Measurements from ENCODE around the gene PCNX2.

The PCNX2 gene

GRCh38 chr1:232965912-232966217 is 329.7 kb downstream of the PCNX2 start:
- no peak for DNase-seq (ENCODE audit: low read depth, low spot score)

GRCh38 chr1:232965124-232965911 is 330.2 kb downstream of the PCNX2 start:
- DNase-seq (ENCODE audit: low read depth, low spot score): no peak

GRCh38 chr1:232964601-232965000 is 330.9 kb downstream of the PCNX2 start:
- no peak for DNase-seq (ENCODE audit: low read depth, low spot score)

- no peak for DNase-seq (ENCODE audit: low read depth, low spot score)
Observed at GRCh38 chr1:232962761-232963745, 332.5 kb downstream of the PCNX2 start.

- DNase-seq (ENCODE audit: low read depth, low spot score): no peak
Observed at GRCh38 chr1:232958067-232958466, 337.5 kb downstream of the PCNX2 start.

- DNase-seq (ENCODE audit: low read depth, low spot score): no peak
Observed at GRCh38 chr1:232956081-232956480, 339.4 kb downstream of the PCNX2 start.

- DNase-seq (ENCODE audit: low read depth, low spot score): no peak
Observed at GRCh38 chr1:232954594-232955365, 340.7 kb downstream of the PCNX2 start.

- peak; percentile 85 for DNase-seq (ENCODE audit: low read depth, low spot score)
Observed at GRCh38 chr1:232952514-232953499, 342.7 kb downstream of the PCNX2 start.

- DNase-seq (ENCODE audit: low read depth, low spot score): no peak
Observed at GRCh38 chr1:232951605-232952004, 343.9 kb downstream of the PCNX2 start.

- peak; percentile 42 for DNase-seq (ENCODE audit: low read depth, low spot score)
Observed at GRCh38 chr1:232951180-232951579, 344.3 kb downstream of the PCNX2 start.

- DNase-seq (ENCODE audit: low read depth, low spot score): peak; percentile 98
Observed at GRCh38 chr1:232950197-232951176, 345.0 kb downstream of the PCNX2 start, which contains the start of gene NTPCR. NTPCR (plus strand) TSS chr1:232950611; CDS start chr1:232950711, 100 bp downstream.

- no peak for DNase-seq (ENCODE audit: low read depth, low spot score)
Observed at GRCh38 chr1:232949636-232950196, 345.8 kb downstream of the PCNX2 start.

- DNase-seq (ENCODE audit: low read depth, low spot score): no peak
Observed at GRCh38 chr1:232944347-232944746, 351.2 kb downstream of the PCNX2 start.

- no peak for DNase-seq (ENCODE audit: low read depth, low spot score)
Observed at GRCh38 chr1:232943679-232944252, 351.8 kb downstream of the PCNX2 start.

GRCh38 chr1:232942413-232943294 is 352.9 kb downstream of the PCNX2 start:
- no peak for DNase-seq (ENCODE audit: low read depth, low spot score)

GRCh38 chr1:232940262-232940661 is 355.3 kb downstream of the PCNX2 start:
- no peak for DNase-seq (ENCODE audit: low read depth, low spot score)

GRCh38 chr1:232939748-232940147 is 355.8 kb downstream of the PCNX2 start:
- no peak for DNase-seq (ENCODE audit: low read depth, low spot score)

GRCh38 chr1:232938926-232939325 is 356.6 kb downstream of the PCNX2 start:
- no peak for DNase-seq (ENCODE audit: low read depth, low spot score)

Measured in ELF-1 (cell line).